Stimulated activated effector memory CD8-positive, alpha-beta T cell treated with anti-CD3 and anti-CD28 coated beads, Interleukin-12 subunit alpha, Interleukin-12 subunit beta, amount 100 ng/mL, for 72 hours (primary cell): ENCODE measurements around the gene SLC24A2.
A peak's percentile ranks its signal among the peaks of the same experiment; 100 is the strongest.

Source experiments
- ATAC-seq: fragments of 150-1000 bp; cut with Tn5 transposase; 2 replicates; pipeline ENCODE4 v1.10.0; 2021
- DNase-seq, 2 donors: peaks; one replicate each; pipeline ENCODE4 v3.0.0; 2021 to 2022; ENCODE audit warnings: low spot score in 2 of 2
- H3K27ac Mint-ChIP-seq: one replicate; pipeline ENCODE4 v1.8.0; 2022; ENCODE audit warnings: mild to moderate bottlenecking, mixed read lengths
- H3K36me3 Mint-ChIP-seq: one replicate; pipeline ENCODE4 v1.8.0; 2022; ENCODE audit warnings: mild to moderate bottlenecking, mixed read lengths
- H3K4me1 Mint-ChIP-seq: one replicate; pipeline ENCODE4 v1.8.0; 2022; ENCODE audit warnings: mixed read lengths
- H3K4me3 Mint-ChIP-seq: one replicate; pipeline ENCODE4 v1.8.0; 2022; ENCODE audit warnings: mild to moderate bottlenecking, mixed read lengths
- H3K9me3 Mint-ChIP-seq: one replicate; pipeline ENCODE4 v1.8.0; 2022; ENCODE audit warnings: mixed read lengths

SLC24A2 gene

GRCh38 chr9:19783500-19783899, 5.3 kb downstream of the SLC24A2 start:
- DNase-seq = no peak
- no peak for ATAC-seq
- peaks cover 2% of the 10 kb centered on the region for H3K9me3 Mint-ChIP-seq
- no peaks in the 10 kb centered on the region for H3K4me1 Mint-ChIP-seq
- H3K4me3 Mint-ChIP-seq = no peak overlapping the region
- no peaks in the 10 kb centered on the region for H3K36me3 Mint-ChIP-seq
- H3K27ac Mint-ChIP-seq = no peak overlapping the region

DNA sequence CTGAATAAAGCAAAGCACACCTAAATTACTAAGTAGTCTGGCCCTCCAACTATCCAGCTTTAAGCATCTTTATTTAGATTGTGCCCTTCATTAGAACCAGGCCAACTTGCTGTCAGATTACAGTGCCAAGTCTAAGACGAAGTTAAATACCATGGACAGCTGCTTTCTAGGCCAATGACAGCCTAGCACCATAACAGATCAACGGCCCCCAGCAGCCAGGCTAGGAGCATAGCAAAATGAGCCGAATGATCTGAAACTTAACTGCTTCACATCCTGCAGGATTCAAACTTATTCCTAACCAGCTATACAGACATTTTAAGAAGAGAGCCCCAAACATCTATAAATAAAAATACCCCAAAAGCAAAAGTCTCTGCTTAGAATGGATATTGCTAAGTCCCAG, 6.8 kb downstream of the SLC24A2 start:
- H3K4me3 Mint-ChIP-seq = no peak overlapping the region
- peaks cover 2% of the 10 kb centered on the region for H3K9me3 Mint-ChIP-seq
- H3K36me3 Mint-ChIP-seq = no peaks in the 10 kb centered on the region
- H3K27ac Mint-ChIP-seq = no peak overlapping the region
- DNase-seq (no peak), ATAC-seq (no peak)
- H3K4me1 Mint-ChIP-seq = no peaks in the 10 kb centered on the region

- DNase-seq (no peak), ATAC-seq (no peak)
- Mint-ChIP-seq H3K36me3 (no peaks in the 10 kb centered on the region), H3K4me3 (no peak overlapping the region), H3K9me3 (peaks cover 2% of the 10 kb centered on the region), H3K27ac (no peak overlapping the region), H3K4me1 (no peaks in the 10 kb centered on the region)
Measured at GRCh38 chr9:19781240-19781639, 7.6 kb downstream of the SLC24A2 start.

DNA sequence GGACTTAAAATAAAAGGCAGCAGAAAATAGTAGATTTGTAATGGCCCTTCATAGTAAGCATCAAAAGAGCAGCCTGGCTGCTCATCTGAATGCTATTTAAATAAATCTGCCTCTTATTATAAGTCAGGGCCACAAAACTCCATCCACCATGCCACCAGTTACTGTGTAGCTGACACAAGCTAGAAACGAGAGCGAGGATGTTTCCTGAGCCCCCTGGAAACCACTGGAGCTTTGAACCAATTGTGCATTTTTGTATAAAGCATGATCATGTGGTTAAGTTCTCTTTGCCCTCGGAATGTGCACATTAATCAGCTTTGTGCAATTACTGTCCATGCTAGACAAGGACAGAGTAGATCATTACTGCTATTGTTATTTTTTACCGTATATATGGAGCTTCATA, 17.4 kb downstream of the SLC24A2 start:
- no peak overlapping the region for H3K4me3 Mint-ChIP-seq
- DNase-seq (no peak), ATAC-seq (no peak)
- H3K4me1 Mint-ChIP-seq = no peaks in the 10 kb centered on the region
- H3K36me3 Mint-ChIP-seq = no peaks in the 10 kb centered on the region
- no peak overlapping the region for H3K27ac Mint-ChIP-seq
- no peaks in the 10 kb centered on the region for H3K9me3 Mint-ChIP-seq

GRCh38 chr9:19770973-19771372, 17.9 kb downstream of the SLC24A2 start:
- ATAC-seq (no peak), DNase-seq (no peak)
- Mint-ChIP-seq H3K27ac (no peak overlapping the region), H3K4me1 (no peaks in the 10 kb centered on the region), H3K4me3 (no peak overlapping the region), H3K9me3 (peaks cover under 1% of the 10 kb centered on the region), H3K36me3 (no peaks in the 10 kb centered on the region)

DNA sequence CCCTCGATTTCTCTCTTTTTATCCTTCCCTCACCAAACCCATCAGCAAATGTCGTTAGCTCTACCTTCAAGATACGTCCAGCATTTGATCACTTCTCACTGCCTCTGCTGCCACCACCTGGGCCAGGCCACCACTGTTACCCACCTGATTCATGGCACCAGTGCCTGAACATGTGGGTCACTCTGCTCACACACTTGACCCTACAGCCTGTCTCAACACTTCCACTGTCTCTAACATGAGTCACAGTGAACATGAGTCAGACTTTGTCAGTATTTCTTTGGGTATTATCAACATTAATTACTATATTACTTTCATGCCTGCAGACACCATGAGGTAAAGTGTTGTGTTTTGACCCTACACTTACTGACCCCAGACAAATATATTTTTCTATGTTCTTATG, 19.6 kb downstream of the SLC24A2 start:
- Mint-ChIP-seq H3K4me1 (no peaks in the 10 kb centered on the region), H3K9me3 (peaks cover 12% of the 10 kb centered on the region), H3K36me3 (no peaks in the 10 kb centered on the region), H3K27ac (no peak overlapping the region), H3K4me3 (no peak overlapping the region)
- DNase-seq (no peak), ATAC-seq (no peak)

- no peaks in the 10 kb centered on the region for H3K36me3 Mint-ChIP-seq
- no peak overlapping the region for H3K4me3 Mint-ChIP-seq
- no peak overlapping the region for H3K27ac Mint-ChIP-seq
- ATAC-seq = no peak
- peaks cover 14% of the 10 kb centered on the region for H3K9me3 Mint-ChIP-seq
- DNase-seq = no peak
- no peaks in the 10 kb centered on the region for H3K4me1 Mint-ChIP-seq
Measured at GRCh38 chr9:19768798-19769197, 20.0 kb downstream of the SLC24A2 start.

DNA sequence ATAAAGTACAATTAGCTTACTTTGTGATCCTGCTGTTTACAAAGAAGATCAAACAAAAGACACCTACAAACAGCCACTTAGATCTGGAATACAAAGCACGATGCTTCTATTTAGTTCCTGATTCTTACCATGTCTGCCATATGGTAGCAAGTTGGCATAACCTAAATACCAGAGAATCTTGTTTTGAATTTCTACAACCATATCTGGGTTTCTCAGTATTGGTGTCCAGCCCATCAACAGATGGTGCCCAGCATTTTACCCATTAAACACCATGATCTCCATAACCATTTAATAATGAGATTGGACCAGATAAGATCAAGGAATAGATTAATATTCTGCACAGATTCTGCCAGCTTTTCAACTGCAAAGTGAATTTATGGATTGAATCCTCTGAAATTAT, 29.8 kb downstream of the SLC24A2 start:
- H3K9me3 Mint-ChIP-seq = peaks cover under 1% of the 10 kb centered on the region
- H3K4me1 Mint-ChIP-seq = no peaks in the 10 kb centered on the region
- no peak overlapping the region for H3K4me3 Mint-ChIP-seq
- ATAC-seq = no peak
- H3K27ac Mint-ChIP-seq = no peak overlapping the region
- DNase-seq = no peak
- H3K36me3 Mint-ChIP-seq = no peaks in the 10 kb centered on the region

- ATAC-seq (no peak), DNase-seq (no peak)
- H3K4me1 Mint-ChIP-seq = no peaks in the 10 kb centered on the region
- H3K27ac Mint-ChIP-seq = no peak overlapping the region
- H3K4me3 Mint-ChIP-seq = no peak overlapping the region
- no peaks in the 10 kb centered on the region for H3K36me3 Mint-ChIP-seq
- no peaks in the 10 kb centered on the region for H3K9me3 Mint-ChIP-seq
Measured at GRCh38 chr9:19757745-19758144, 31.1 kb downstream of the SLC24A2 start.

DNA sequence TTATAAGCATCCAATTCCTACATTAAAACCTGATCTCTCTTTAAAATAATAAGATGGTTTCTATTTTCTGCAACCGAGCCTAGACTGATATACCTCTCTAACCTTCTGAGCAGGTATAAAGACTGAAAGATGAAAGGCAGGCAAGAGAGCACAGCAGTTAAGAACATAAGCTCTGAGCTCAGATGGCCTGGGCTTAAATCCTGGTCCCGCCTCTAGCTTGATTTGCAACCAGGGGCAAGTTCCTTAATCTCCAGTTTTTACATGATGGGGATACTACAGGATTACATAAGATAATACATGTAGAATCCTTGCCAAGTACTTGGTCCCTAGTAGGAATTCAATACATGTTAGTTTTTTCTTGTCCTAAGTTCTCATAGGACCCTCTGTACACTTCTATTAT, 33.9 kb downstream of the SLC24A2 start:
- no peak overlapping the region for H3K4me3 Mint-ChIP-seq
- no peak overlapping the region for H3K27ac Mint-ChIP-seq
- DNase-seq = no peak
- no peaks in the 10 kb centered on the region for H3K4me1 Mint-ChIP-seq
- ATAC-seq = no peak
- no peaks in the 10 kb centered on the region for H3K36me3 Mint-ChIP-seq
- H3K9me3 Mint-ChIP-seq = no peaks in the 10 kb centered on the region

- Mint-ChIP-seq H3K36me3 (no peaks in the 10 kb centered on the region), H3K4me1 (peaks cover 10% of the 10 kb centered on the region), H3K9me3 (no peaks in the 10 kb centered on the region), H3K4me3 (no peak overlapping the region), H3K27ac (peak overlapping the region; percentile 20)
- ATAC-seq (peak; percentile 91), DNase-seq (no peak)
Measured at GRCh38 chr9:19748278-19749126, 40.3 kb downstream of the SLC24A2 start.

DNA sequence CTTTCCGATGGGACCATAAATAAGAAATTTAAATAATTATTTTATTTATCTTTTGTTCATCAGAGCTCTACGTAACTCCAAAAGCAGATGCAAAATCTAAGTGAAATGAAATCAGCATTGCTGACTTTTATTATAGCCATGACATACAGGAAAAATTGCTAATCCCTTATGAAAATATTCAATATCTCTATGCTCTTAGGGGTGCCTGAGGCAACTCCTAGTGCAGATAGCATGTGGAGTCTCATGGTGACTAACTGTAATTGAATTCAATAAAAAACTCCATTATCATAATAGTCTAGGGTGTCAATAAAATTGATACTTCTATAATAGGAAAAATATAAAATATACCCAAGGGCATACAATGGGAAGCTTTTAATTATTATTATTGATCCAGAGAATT, 42.6 kb downstream of the SLC24A2 start:
- no peak overlapping the region for H3K27ac Mint-ChIP-seq
- ATAC-seq (no peak), DNase-seq (no peak)
- no peaks in the 10 kb centered on the region for H3K36me3 Mint-ChIP-seq
- peaks cover 10% of the 10 kb centered on the region for H3K4me1 Mint-ChIP-seq
- no peaks in the 10 kb centered on the region for H3K9me3 Mint-ChIP-seq
- no peak overlapping the region for H3K4me3 Mint-ChIP-seq

- no peaks in the 10 kb centered on the region for H3K4me1 Mint-ChIP-seq
- no peak for DNase-seq
- H3K4me3 Mint-ChIP-seq = no peak overlapping the region
- ATAC-seq = no peak
- no peak overlapping the region for H3K27ac Mint-ChIP-seq
- H3K9me3 Mint-ChIP-seq = no peaks in the 10 kb centered on the region
- no peaks in the 10 kb centered on the region for H3K36me3 Mint-ChIP-seq
Measured at GRCh38 chr9:19741178-19741577, 47.7 kb downstream of the SLC24A2 start.
